GM18858 (cell line): ENCODE measurements around the gene IGF2BP3.

Experiments used
- ATAC-seq: cut with Tn5 transposase; IDR thresholded peaks from one replicate; pipeline ENCODE4 v1.9.1; 2021; ENCODE audit not compliant: unreplicated experiment

Gene IGF2BP3

GRCh38 chr7:23472556-23472955 is 2.3 kb upstream of the IGF2BP3 start:
- ATAC-seq: no peak

DNA sequence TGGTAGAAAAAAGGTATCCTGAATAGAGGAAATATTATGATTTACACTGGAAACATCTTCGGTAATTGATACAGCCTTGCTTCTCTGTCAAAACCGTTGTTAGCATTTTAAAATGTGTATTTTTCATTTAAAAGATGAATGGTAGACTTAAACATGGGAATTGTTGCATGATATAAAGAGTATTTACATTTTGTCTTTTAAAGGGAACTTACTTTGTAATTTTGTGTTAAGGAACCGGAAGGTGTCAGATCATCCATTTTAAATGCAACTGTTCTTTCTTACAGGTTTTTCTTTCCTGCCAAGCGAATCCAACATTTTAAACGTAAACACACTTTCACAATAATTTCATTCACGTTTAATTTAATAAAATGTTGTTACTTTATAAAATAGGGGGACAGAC is 1.8 kb upstream of the IGF2BP3 start:
- ATAC-seq: no peak

DNA sequence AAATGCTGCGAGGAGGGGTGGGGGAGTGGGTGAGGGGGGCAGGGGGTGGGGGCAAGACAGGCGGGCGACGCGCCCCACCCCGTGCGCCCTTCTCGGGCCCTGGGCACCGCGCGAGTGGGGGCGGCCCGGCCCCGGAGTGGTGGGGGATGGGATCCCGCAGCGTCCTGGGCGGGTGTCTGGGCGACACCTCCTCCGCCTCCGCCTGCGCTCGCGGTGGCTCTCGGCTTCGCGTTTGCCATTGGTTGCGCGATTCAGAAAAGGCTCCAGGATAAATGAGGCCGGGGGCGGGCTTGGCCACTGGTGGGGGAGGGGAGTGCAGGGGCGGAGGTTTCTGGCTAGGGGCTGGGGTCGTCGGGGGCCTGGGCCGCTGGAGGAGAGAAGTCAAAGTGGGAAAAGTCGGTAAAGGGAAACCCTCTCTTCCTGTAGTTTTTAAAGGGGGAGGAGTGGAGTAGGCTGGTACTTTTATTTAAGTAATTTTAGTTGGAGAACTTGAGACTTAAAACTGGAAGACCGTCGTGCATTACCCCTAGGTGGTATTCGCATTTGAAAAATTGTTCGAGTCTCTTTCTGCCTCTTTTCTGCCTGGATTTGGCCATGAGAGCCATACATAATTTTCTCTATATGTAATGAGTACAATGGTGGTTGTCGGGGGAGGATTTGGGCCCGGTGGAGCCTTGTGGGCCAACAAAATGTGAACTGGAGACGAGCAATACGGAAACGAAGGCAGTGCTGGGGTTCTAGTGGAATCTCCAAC is 992 bp upstream of the IGF2BP3 start:
- no peak for ATAC-seq

- ATAC-seq: no peak
Observed at GRCh38 chr7:23469961-23470250, 385 bp downstream of the IGF2BP3 start.

- no peak for ATAC-seq
Observed at GRCh38 chr7:23469150-23469960, 936 bp downstream of the IGF2BP3 start.

- ATAC-seq: no peak
Observed at GRCh38 chr7:23468526-23469149, 1.7 kb downstream of the IGF2BP3 start.

DNA sequence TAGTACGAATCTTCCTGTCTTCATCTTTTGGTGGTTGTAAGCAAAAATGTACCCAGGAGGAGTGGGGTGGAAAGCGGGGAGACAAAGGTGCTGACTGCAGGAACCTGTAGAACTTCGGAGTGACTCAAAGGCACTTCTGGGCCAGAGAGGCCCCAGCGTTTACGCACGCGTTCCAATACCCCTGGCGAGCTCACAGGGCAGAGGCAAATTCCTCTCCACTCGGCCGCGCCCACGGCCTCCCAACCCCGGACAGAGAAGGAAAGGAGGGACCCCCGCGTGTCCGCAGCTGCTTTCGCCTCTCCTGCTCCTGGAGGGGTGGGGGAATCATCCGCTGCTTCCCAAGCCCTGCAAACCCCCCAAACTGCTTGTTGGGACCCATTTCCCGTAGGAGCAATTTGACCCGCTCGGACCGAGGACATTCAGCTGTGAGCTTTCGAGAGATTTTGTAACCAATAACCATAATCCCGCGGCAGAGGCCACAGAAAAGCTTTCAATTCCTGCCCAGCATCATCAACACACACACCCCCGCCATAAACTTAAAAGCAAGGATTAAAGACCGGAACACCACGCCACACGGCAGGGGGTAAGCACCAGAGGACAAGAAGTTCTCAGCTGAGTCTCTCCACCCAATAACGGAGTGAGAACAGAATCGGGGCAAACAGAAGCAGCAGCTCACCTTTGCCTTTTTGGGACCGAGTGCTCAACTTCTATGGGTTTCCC is 2.3 kb downstream of the IGF2BP3 start:
- no peak for ATAC-seq

DNA sequence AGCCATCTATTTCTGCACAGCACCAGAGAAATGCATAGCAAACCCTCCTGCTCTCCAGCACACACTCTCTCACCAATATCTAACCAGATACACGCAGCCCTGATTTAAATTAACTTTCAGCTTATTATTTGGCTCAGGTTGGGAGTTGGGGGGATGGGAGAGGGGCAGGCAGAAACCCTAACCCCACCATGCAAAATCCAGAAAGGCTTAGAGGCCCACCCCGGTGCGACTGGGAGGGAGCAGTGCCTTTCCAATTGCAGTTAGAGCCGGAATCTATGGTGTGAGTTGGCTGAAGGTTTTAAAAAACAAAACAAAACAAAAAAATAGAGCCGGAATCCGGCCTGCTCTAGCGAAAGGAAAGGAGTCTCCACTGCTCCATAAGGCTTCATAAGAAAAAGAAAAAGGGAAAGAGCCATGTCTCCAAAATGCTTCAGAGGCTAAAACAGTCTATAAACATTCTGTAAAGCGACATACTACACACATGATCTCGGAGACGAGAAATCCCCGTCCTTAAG is 2.9 kb downstream of the IGF2BP3 start:
- ATAC-seq: no peak

DNA sequence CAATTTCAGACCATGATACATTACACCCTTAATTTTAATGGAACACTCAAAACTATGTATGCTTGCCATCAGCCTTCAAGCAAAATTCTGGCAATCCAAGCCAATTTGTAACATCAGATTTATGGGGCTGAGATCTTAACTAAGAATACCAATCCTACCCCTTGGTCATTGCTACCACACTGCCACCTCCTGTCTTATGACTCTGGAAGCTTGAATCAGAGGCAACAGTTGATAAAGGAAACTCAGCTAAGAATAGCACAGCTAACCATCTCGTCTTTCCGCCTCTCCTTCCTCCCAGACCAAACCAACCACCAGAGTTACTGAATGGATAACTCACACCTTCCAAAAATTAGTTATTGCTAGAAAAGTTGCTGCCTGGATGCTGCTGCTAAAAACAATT is 7.4 kb downstream of the IGF2BP3 start:
- ATAC-seq: no peak

DNA sequence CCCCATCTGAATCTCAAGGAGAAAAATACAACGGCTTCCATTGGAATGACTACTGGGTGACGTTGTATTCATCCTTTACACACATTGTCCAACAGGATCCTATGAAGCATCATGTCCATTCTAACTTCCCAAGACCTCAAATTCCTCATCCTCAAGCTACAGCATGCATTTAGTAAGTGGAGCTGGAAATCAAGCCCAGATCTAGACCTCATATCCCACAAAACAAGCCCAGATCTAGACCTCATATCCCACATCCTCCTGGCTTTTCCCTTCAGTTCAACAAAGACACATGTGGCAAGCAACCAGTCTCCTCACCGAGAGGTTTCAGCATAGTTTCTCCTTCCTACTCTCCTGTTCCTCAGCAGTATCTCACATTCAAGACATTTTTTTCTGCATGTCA is 12.2 kb downstream of the IGF2BP3 start:
- no peak for ATAC-seq

DNA sequence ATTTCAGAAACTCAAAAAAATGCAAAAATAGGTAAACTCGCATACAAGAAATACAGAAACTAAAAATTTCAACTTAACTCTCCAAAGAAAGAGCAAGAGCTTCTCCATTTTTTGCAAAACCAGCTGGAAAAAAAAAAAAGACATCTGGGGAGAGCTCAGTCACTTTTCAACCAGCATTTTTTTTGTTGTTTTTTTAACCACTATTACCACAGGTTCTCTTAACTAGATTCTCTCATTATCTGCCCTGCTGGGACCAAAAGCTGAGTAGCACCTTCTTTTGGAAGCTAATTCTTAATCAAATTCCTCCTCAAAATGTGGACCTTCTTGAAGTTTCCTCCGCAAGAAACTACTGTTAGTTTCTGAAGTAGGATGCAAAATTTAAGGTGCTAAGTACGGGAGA is 14.2 kb downstream of the IGF2BP3 start:
- no peak for ATAC-seq

DNA sequence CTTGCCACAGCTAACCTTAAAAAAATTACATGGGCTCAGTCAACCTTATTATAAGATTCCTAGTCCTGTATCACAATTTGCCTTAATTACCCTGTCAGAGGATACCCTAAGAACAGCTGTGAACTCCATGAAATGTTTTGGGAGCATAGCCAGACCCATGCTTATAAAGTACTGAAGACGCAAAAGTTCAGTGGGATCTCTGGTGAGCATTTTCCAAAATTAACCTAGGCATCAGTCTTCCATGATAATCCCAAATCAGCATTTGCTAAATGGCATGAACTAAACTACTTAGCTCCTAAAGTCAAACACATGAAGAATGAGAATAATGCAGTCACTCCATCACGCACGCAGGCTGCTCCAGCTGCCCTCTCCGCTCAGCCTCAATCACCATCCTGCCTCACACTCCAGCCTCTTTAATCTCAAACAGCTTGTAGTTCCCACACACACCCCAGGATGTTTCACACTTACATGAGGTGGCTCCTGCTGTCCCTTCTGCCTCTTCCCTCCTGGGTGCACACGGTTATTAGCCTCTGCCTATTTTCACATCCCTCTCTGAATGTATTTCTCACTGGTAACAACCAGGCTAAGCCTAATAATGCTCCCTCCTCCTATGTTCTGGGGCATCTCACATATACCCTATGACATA is 15.3 kb downstream of the IGF2BP3 start:
- ATAC-seq: no peak

- no peak for ATAC-seq
Observed at GRCh38 chr7:23450518-23450917, 19.8 kb downstream of the IGF2BP3 start.

DNA sequence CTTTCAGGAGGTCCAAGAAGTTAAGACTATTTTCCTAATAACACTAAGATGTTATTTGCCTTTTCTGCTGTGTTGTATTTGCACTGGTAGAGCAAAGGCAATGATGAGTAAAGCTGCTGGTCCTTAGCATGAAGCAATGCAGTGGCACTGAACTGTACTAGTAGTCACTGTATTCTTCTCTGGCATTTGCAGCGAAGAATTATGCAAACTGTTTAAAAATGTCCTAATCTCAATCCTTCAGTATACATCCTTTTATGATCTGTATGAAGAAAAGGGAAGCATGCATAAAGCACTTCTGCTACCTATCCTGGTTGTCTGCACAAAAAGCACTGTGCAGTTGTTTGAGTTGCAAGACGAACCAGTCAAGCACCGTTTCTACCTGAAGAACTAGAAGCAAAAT is 20.4 kb downstream of the IGF2BP3 start:
- ATAC-seq: no peak

DNA sequence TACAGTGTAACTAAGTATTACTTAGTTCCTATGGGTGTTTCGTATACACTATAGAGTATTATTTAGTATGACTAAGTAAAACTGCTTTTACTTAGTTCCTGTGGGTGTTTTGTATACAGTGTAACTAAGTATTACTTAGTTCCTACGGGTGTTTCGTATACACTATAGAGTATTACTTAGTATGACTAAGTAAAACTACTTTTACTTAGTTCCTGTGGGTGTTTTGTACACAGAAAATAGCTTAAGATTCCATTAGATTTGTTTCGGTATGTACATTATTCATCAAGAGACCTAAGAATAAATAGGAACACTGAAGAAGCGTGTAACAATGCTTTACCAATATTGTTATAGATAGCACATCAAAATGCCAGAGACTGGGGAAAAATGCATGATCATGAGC is 25.0 kb downstream of the IGF2BP3 start:
- ATAC-seq: no peak

- ATAC-seq: no peak
Observed at GRCh38 chr7:23443974-23444373, 26.3 kb downstream of the IGF2BP3 start.

DNA sequence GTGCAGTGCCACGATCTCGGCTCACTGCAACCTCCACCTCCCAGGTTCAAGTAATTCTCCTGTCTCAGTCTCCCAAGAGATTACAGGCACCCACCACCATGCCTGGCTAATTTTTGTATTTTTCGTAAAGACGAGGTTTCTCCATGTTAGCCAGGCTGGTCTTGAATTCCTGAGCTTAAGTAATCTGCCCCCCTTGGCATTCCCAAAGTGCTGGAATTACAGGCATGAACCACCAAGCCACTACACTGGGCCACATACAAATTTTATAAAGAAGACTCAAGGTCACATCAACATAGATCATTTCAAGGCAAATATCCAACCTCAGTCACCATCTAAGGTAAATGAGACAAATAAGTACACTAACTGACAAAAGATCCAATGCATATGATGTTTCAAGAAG is 32.1 kb downstream of the IGF2BP3 start:
- ATAC-seq: no peak

- ATAC-seq: no peak
Observed at GRCh38 chr7:23434147-23434917, 36.0 kb downstream of the IGF2BP3 start.

- ATAC-seq: no peak
Observed at GRCh38 chr7:23431702-23432199, 38.5 kb downstream of the IGF2BP3 start.

GRCh38 chr7:23430893-23431259 is 39.4 kb downstream of the IGF2BP3 start:
- ATAC-seq: no peak
